DOHH2 (cell line): ENCODE measurements around the gene C3orf18.
A peak's percentile ranks its signal among the peaks of the same experiment; 100 is the strongest.

ENCODE experiments used
- H3F3A ChIP-seq: fragments of 200-600 bp; sonication (generic), shearing (Covaris generic); 2 replicates; pipeline ENCODE4 v1.6.0; 2016; ENCODE audit warnings: antibody characterized with exemption, mild to moderate bottlenecking; ENCODE audit not compliant: control insufficient read depth, insufficient read depth
- H3K27ac ChIP-seq: fragments of 200-600 bp; sonication (generic); 2 replicates; pipeline ENCODE4 v1.5.1; 2014; ENCODE audit warnings: low read depth, mild to moderate bottlenecking, low read length, moderate library complexity
- H3K27me3 ChIP-seq: fragments of 200-600 bp; sonication (generic); 2 replicates; pipeline ENCODE4 v1.6.1; 2014; ENCODE audit warnings: mild to moderate bottlenecking, low read length, mixed read lengths; ENCODE audit not compliant: control insufficient read depth
- H3K36me3 ChIP-seq: fragments of 200-600 bp; sonication (generic); 2 replicates; pipeline ENCODE4 v1.6.1; 2014; ENCODE audit warnings: mild to moderate bottlenecking, low read length, moderate library complexity, mixed read lengths; ENCODE audit not compliant: control insufficient read depth
- H3K4me1 ChIP-seq: fragments of 200-600 bp; sonication (generic); 2 replicates; pipeline ENCODE4 v1.6.1; 2014; ENCODE audit warnings: mild to moderate bottlenecking, low read length, mixed read lengths; ENCODE audit not compliant: control insufficient read depth
- H3K4me2 ChIP-seq: fragments of 200-600 bp; sonication (generic); 2 replicates; pipeline ENCODE4 v1.6.0; 2014; ENCODE audit warnings: mild to moderate bottlenecking, low read length, moderate library complexity
- H3K4me3 ChIP-seq: fragments of 200-600 bp; sonication (generic); 2 replicates; pipeline ENCODE4 v1.5.1; 2014; ENCODE audit warnings: mild to moderate bottlenecking, low read length, mixed read lengths
- H3K79me2 ChIP-seq: fragments of 200-600 bp; sonication (generic); 2 replicates; pipeline ENCODE4 v1.6.1; 2014; ENCODE audit warnings: mild to moderate bottlenecking, low read length, mixed read lengths; ENCODE audit not compliant: control insufficient read depth
- H3K9me2 ChIP-seq: fragments of 200-600 bp; sonication (generic); replicated peaks from 2 replicates; pipeline ENCODE4 v1.6.1; 2014; ENCODE audit warnings: mild to moderate bottlenecking, low read length, mixed read lengths; ENCODE audit not compliant: control insufficient read depth
- H3K9me3 ChIP-seq: fragments of 200-600 bp; sonication (generic); 2 replicates; pipeline ENCODE4 v1.6.1; 2014; ENCODE audit warnings: antibody characterized with exemption, low read length, mixed read lengths; ENCODE audit not compliant: control insufficient read depth, insufficient read depth
- H4K20me1 ChIP-seq: fragments of 200-600 bp; sonication (generic); 2 replicates; pipeline ENCODE4 v1.6.0; 2014; ENCODE audit warnings: low read depth, mild to moderate bottlenecking, antibody characterized with exemption, low read length, moderate library complexity; ENCODE audit not compliant: control insufficient read depth, insufficient read depth
- CTCF ChIP-seq: fragments of 200-600 bp; sonication (generic); IDR thresholded peaks from one replicate; pipeline ENCODE4 v1.5.1; 2014; ENCODE audit warnings: antibody characterized with exemption, mild to moderate bottlenecking, low read depth, low read length; ENCODE audit not compliant: poor library complexity, severe bottlenecking
- EZH2phosphoT487 ChIP-seq: fragments of 200-600 bp; sonication (generic); IDR thresholded peaks from 2 replicates; pipeline ENCODE4 v1.6.1; 2017; ENCODE audit warnings: borderline replicate concordance, mild to moderate bottlenecking, antibody characterized with exemption, low read length, moderate library complexity, mixed read lengths

Gene C3orf18

GRCh38 chr3:50587806-50588758, 20.5 kb upstream of the C3orf18 start:
- H3K36me3 ChIP-seq = no peaks in the 10 kb centered on the region
- no peak overlapping the region for H3K27ac ChIP-seq
- H3K4me1 ChIP-seq = peaks cover 13% of the 10 kb centered on the region
- no peak overlapping the region for H3K4me2 ChIP-seq
- H4K20me1 ChIP-seq = no peaks in the 10 kb centered on the region
- no peaks in the 10 kb centered on the region for H3K79me2 ChIP-seq
- H3K27me3 ChIP-seq = peaks cover 15% of the 10 kb centered on the region
- no peak for TF ChIP-seq CTCF
- peak; percentile 42; the same call in 1 of the 2 replicates for TF ChIP-seq EZH2phosphoT487
- H3F3A ChIP-seq = no peaks in the 10 kb centered on the region; the same call in 1 of the 2 replicates
- H3K9me2 ChIP-seq = no peaks in the 10 kb centered on the region
- no peaks in the 10 kb centered on the region for H3K9me3 ChIP-seq
- H3K4me3 ChIP-seq = no peak overlapping the region

GRCh38 chr3:50587373-50587772, 19.8 kb upstream of the C3orf18 start:
- H3F3A ChIP-seq = no peaks in the 10 kb centered on the region; the same call in 1 of the 2 replicates
- H4K20me1 ChIP-seq = no peaks in the 10 kb centered on the region
- H3K4me3 ChIP-seq = no peak overlapping the region
- H3K36me3 ChIP-seq = no peaks in the 10 kb centered on the region
- TF ChIP-seq EZH2phosphoT487 = no peak
- TF ChIP-seq CTCF = no peak
- H3K4me1 ChIP-seq = peaks cover 13% of the 10 kb centered on the region
- H3K79me2 ChIP-seq = no peaks in the 10 kb centered on the region
- peaks cover 15% of the 10 kb centered on the region for H3K27me3 ChIP-seq
- no peak overlapping the region for H3K4me2 ChIP-seq
- H3K9me2 ChIP-seq = no peaks in the 10 kb centered on the region
- no peak overlapping the region for H3K27ac ChIP-seq
- no peaks in the 10 kb centered on the region for H3K9me3 ChIP-seq

- Histone ChIP-seq H3K36me3 (no peaks in the 10 kb centered on the region), H4K20me1 (no peaks in the 10 kb centered on the region), H3F3A (no peaks in the 10 kb centered on the region; the same call in 1 of the 2 replicates), H3K4me1 (peaks cover 13% of the 10 kb centered on the region), H3K9me2 (no peaks in the 10 kb centered on the region), H3K79me2 (no peaks in the 10 kb centered on the region), H3K4me2 (no peak overlapping the region), H3K27me3 (peaks cover 15% of the 10 kb centered on the region), H3K9me3 (no peaks in the 10 kb centered on the region), H3K4me3 (no peak overlapping the region), H3K27ac (no peak overlapping the region)
- TF ChIP-seq EZH2phosphoT487 = no peak
- no peak for TF ChIP-seq CTCF
These were observed 19.2 kb upstream of the C3orf18 start for GRCh38 chr3:50586763-50587070.
